ENCODE results near the gene VGLL4. TPM values are rescaled to one million over a fixed set of nuclear protein-coding genes. Genes with fewer than 3 reads are reported as not detected.

The VGLL4 gene
- total RNA-seq, 1 donor from 2014 or later, result 45.5 TPM

- H3K9me3 ChIP-seq, result no peaks in the 10 kb centered on the region
- H3K36me3 ChIP-seq, result no peaks in the 10 kb centered on the region
- no peak overlapping the region for H3K27ac ChIP-seq
- peak in 1 of 2 donors; percentile 27 for ATAC-seq
- H3K4me3 ChIP-seq, result no peak overlapping the region
- intact Hi-C loops (cut with DNase I), result no loop called here
- no peak for TF ChIP-seq CTCF (IDR thresholded peaks at IDR 0.05)
- no peak for DNase-seq
- peaks cover 43% of the 10 kb centered on the region for H3K4me1 ChIP-seq
- H3K27me3 ChIP-seq (ENCODE audit: low read depth), result no peaks in the 10 kb centered on the region
Measured at GRCh38 chr3:11619946-11620652, 23.6 kb downstream of the VGLL4 start.

- TF ChIP-seq CTCF (IDR thresholded peaks at IDR 0.05), result no peak
- Histone ChIP-seq H3K27ac (no peak overlapping the region), H3K4me1 (peaks cover 39% of the 10 kb centered on the region), H3K27me3 (ENCODE audit: low read depth) (no peaks in the 10 kb centered on the region), H3K9me3 (no peaks in the 10 kb centered on the region), H3K36me3 (no peaks in the 10 kb centered on the region), H3K4me3 (no peak overlapping the region)
- intact Hi-C loops (cut with DNase I), result no loop called here
- DNase-seq, result no peak
- ATAC-seq, result peak in 1 of 2 donors; percentile 34
Measured at GRCh38 chr3:11619461-11619860, 24.3 kb downstream of the VGLL4 start.

GRCh38 chr3:11618904-11619303 is 24.8 kb downstream of the VGLL4 start:
- DNase-seq, result no peak
- no peaks in the 10 kb centered on the region for H3K27me3 ChIP-seq (ENCODE audit: low read depth)
- H3K27ac ChIP-seq, result no peak overlapping the region
- H3K36me3 ChIP-seq, result no peaks in the 10 kb centered on the region
- H3K4me1 ChIP-seq, result peaks cover 40% of the 10 kb centered on the region
- intact Hi-C loops (cut with DNase I), result no loop called here
- no peaks in the 10 kb centered on the region for H3K9me3 ChIP-seq
- H3K4me3 ChIP-seq, result no peak overlapping the region
- no peak for TF ChIP-seq CTCF (IDR thresholded peaks at IDR 0.05)
- peak in 1 of 2 donors; percentile 28 for ATAC-seq

GRCh38 chr3:11616551-11616950 is 27.2 kb downstream of the VGLL4 start:
- intact Hi-C loops (cut with DNase I), result no loop called here
- DNase-seq (no peak), ATAC-seq (no peak)
- H3K36me3 ChIP-seq, result no peaks in the 10 kb centered on the region
- H3K27me3 ChIP-seq (ENCODE audit: low read depth), result no peaks in the 10 kb centered on the region
- TF ChIP-seq CTCF (IDR thresholded peaks at IDR 0.05), result no peak
- H3K4me1 ChIP-seq, result peaks cover 54% of the 10 kb centered on the region
- H3K27ac ChIP-seq, result no peak overlapping the region
- no peak overlapping the region for H3K4me3 ChIP-seq
- H3K9me3 ChIP-seq, result no peaks in the 10 kb centered on the region

GRCh38 chr3:11613851-11614487 is 29.7 kb downstream of the VGLL4 start:
- peak overlapping the region; percentile 18 for H3K27ac ChIP-seq
- H3K36me3 ChIP-seq, result no peaks in the 10 kb centered on the region
- H3K9me3 ChIP-seq, result no peaks in the 10 kb centered on the region
- intact Hi-C loops (cut with DNase I), result no loop called here
- DNase-seq (peak; percentile 70), ATAC-seq (peak; percentile 87 to 91)
- no peak overlapping the region for H3K4me3 ChIP-seq
- TF ChIP-seq CTCF (IDR thresholded peaks at IDR 0.05), result no peak
- H3K27me3 ChIP-seq (ENCODE audit: low read depth), result no peaks in the 10 kb centered on the region
- H3K4me1 ChIP-seq, result peaks cover 41% of the 10 kb centered on the region
